Kasumi-1 (cell line): ENCODE data around the gene NUP205.
A peak's percentile ranks its signal among the peaks of the same experiment; 100 is the strongest.
"Not testable (repeated sequence)": the region's sequence is repeated elsewhere in the genome, so short reads cannot be mapped to it uniquely, and the experiment has no call there.

Source experiments
- DNase-seq, 2 experiments: peaks; one replicate each; lab custom pipeline; 2025; lab: John Stamatoyannopoulos, UW

Gene NUP205

DNA sequence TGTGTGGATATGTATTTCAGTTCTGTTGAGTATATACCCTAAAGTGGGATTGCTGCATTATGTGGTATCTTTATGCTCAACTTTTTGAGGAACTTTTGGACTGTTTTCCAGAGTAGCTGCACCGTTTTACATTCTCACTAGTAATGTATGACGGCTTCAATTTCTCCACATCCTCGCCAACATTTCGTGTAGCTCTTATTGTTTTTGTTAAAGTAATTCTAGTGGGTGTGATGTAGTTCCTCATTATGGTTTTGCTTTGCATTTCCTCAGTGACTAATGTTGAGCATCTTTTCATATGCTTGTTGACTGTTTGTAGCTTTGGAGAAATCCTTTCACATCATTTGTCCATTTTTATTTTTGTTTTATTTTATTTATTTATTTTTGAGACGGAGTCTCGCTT is 109.1 kb downstream of the NUP205 start:
- peak; percentile 4 to 35 for DNase-seq

GRCh38 chr7:135667626-135668025 is 109.9 kb downstream of the NUP205 start:
- not testable (repeated sequence) for DNase-seq

DNA sequence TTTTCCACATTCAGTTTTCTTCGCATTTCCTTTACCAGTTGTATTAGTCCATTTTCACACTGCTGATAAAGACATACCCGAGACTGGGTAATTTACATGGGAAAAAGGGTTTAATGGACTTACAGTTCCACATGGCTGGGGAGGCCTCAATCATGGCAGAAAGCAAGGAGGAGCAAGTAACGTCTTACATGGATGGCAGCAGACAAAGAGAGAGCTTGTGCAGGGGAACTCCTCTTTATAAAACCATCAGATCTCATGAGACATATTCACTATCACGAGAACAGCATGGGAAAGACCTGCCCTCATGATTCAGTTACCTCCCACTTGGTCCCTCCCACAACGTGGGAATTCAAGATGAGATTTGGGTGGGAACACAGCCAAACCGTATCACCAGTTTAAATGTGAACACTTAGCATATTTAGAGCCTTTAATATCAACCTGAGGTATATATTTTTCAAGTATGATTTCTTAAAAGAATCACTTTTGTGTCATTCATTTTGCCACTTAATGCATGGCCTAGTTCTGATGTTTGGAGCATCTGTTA is 111.2 kb downstream of the NUP205 start:
- DNase-seq, result not testable (repeated sequence)

DNA sequence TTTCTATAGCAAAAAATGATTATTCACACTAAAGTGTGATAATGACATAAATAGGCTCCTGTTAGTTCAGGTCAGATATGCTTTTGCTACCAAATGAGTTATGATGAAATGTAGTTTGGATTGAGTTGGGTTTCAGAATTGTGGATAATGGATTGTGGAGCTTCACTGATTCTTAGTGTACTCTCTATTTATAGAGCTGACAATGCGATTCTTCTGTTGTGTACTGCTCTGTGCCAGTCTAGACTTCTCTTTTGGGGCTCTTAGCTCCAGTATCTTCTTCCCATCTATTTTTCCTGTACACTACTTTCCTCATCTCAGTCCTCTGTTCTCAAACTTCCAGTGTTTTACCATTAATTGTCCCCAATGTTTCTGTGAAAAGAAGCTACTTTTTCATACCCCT is 112.1 kb downstream of the NUP205 start:
- DNase-seq, result no peak

GRCh38 chr7:135670179-135670578 is 112.5 kb downstream of the NUP205 start:
- no peak for DNase-seq

DNA sequence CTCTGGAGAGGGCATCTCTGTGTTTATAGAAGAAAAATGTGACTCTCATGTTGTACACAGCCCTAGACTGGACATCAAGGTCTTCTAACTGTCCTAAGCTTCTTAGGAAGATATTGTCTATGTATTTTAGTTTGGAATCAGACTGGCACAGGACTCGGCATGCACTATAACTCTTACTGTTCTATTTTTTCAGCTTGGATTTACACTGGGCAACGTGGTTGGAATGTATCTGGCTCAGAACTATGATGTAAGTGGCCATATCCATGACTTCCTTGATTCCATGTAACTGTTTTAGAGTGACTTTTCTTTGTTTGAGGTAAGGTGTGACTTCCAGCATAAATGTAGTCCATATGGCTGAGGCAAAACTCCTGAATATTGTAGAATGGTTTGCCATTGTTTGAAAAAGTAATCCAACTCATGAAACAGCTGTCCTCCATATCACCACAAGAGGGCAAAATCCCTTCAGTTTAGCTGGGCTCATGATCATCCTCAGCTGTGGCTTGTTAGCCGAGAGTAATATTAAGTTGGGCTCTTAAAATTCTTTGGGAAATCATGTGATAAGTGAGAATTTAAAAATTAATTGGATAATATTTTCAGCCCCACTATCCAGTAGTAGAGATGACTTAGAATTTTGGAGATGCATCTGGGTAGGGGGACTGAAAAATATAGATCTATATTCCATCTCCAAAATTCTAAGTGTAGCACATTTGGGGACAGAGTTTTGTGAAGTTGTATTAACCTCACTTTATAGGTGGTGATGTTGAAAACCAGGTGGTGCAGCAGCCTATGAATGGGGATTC is 115.0 kb downstream of the NUP205 start:
- DNase-seq, result peak; percentile 59 to 77

- DNase-seq, result no peak
Measured at GRCh38 chr7:135673360-135673706, 115.6 kb downstream of the NUP205 start.

GRCh38 chr7:135678612-135679575 is 121.2 kb downstream of the NUP205 start:
- DNase-seq, result no peak

DNA sequence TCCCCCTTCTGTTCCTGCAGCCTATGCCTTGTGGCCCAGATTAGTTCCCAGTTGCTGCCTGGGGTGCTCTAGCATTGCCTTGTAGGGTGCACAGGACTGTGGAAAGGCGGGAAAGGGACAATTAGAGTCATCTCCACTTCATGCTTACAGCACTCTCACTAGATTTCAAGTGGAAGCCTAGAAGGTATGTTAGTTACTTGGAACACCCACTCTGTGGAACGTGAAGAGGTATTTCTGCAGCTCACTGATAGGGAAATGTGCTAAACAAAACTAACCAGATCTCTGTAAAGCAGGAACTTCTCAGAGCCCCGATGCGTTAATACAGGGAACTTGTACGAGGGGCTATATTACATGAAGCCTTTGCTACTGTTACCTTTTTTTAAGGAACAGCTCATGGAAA is 124.0 kb downstream of the NUP205 start:
- no peak for DNase-seq

- DNase-seq, result no peak
Measured at GRCh38 chr7:135682191-135682590, 124.5 kb downstream of the NUP205 start.

- DNase-seq, result no peak
Measured at GRCh38 chr7:135683609-135684008, 125.9 kb downstream of the NUP205 start.

- no peak for DNase-seq
Measured at GRCh38 chr7:135684136-135684535, 126.4 kb downstream of the NUP205 start.

GRCh38 chr7:135684699-135685098 is 127.0 kb downstream of the NUP205 start:
- DNase-seq, result no peak

DNA sequence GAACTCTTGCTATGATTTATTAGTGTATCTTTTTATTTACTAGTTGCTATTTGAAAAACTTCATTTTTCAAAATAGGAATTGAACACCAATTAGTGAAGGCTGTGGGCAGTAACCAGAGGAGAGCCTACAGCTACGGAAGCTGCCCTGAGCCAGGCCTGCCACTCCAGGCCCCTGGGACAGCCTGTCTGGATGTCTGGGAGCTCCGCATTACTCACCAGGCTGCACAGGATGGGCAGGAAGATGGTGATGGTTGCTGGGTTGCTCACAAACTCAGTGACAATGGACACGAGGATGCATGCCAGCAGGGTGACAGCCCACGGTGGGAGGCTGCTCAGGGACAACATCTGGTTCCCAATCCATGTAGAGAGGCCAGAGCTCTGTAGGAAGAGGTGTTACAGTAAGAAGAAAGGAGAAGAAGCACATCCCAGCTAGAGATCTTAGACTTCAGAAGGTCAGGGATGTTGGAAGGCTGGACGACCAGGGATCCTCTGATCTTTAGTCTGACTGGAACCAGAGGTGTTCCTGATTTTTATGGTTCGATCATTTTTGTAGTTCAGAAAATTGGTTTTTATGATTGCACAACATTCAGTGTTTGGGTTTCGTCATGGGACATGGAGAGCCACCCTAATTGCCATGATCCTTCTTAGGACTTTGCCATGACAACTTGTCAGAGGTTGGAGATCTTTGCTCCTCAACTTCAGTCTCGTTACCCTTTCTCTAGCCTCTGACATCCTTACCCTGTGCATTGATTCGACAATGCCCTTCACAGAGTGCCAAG is 127.8 kb downstream of the NUP205 start:
- no peak for DNase-seq

- no peak for DNase-seq
Measured at GRCh38 chr7:135687466-135687865, 129.7 kb downstream of the NUP205 start.

DNA sequence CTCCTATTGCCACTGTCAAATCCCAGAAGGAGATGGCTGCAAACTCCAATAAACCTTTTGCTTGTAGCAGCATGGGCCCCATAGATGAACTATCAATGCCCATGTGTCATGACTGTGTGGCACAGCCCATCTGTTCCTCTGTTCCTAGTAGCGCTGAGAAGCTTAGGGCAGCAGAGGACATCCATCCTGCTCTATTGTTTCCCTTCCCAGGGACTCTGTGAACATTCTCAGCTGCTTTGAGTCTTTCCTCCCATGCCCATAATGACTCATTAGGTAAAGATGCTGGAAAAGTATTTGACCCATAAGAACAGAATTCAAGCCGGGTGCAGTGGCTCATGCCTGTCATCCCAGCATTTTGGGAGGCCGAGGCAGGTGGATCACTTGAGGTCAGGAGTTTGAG is 132.8 kb downstream of the NUP205 start:
- no peak for DNase-seq

GRCh38 chr7:135692055-135692454 is 134.3 kb downstream of the NUP205 start:
- DNase-seq, result no peak

- DNase-seq, result not testable (repeated sequence)
Measured at GRCh38 chr7:135692606-135693005, 134.9 kb downstream of the NUP205 start.

- no peak for DNase-seq
Measured at GRCh38 chr7:135693558-135693957, 135.8 kb downstream of the NUP205 start.

- DNase-seq, result no peak
Measured at GRCh38 chr7:135697276-135698049, 139.7 kb downstream of the NUP205 start.
